ENCODE measurements around the gene TMEM45B. TPM values are rescaled to one million over a fixed set of nuclear protein-coding genes. Genes with fewer than 3 reads are reported as not detected.
"Not testable (repeated sequence)": the region's sequence is repeated elsewhere in the genome, so short reads cannot be mapped to it uniquely, and the experiment has no call there.

Gene TMEM45B
- total RNA-seq, 1 donor from 2014 or later: 0.37 TPM

GRCh38 chr11:129817534-129818051 lies 1.9 kb downstream of the TMEM45B start:
- Mint-ChIP-seq H3K27me3 (ENCODE audit: unreplicated experiment) (peaks cover 2% of the 10 kb centered on the region), H3K36me3 (ENCODE audit: unreplicated experiment) (no peaks in the 10 kb centered on the region), H3K4me1 (ENCODE audit: low read depth, unreplicated experiment) (no peaks in the 10 kb centered on the region), H3K27ac (ENCODE audit: unreplicated experiment) (no peak overlapping the region), H3K9me3 (ENCODE audit: unreplicated experiment) (no peaks in the 10 kb centered on the region), H3K4me3 (ENCODE audit: unreplicated experiment) (no peak overlapping the region)
- TF ChIP-seq CTCF (IDR thresholded peaks at IDR 0.05; ENCODE audit: partially characterized antibody, unreplicated experiment): no peak
- no peak for DNase-seq

- not testable (repeated sequence) for H3K27me3 Mint-ChIP-seq (ENCODE audit: unreplicated experiment); DNase-seq; H3K4me1 Mint-ChIP-seq (ENCODE audit: low read depth, unreplicated experiment); H3K36me3 Mint-ChIP-seq (ENCODE audit: unreplicated experiment); H3K4me3 Mint-ChIP-seq (ENCODE audit: unreplicated experiment); H3K27ac Mint-ChIP-seq (ENCODE audit: unreplicated experiment); H3K9me3 Mint-ChIP-seq (ENCODE audit: unreplicated experiment)
Observed at GRCh38 chr11:129818236-129818635, 2.6 kb downstream of the TMEM45B start.

- Mint-ChIP-seq H3K4me1 (ENCODE audit: low read depth, unreplicated experiment) (no peaks in the 10 kb centered on the region), H3K9me3 (ENCODE audit: unreplicated experiment) (no peaks in the 10 kb centered on the region), H3K4me3 (ENCODE audit: unreplicated experiment) (no peak overlapping the region), H3K36me3 (ENCODE audit: unreplicated experiment) (no peaks in the 10 kb centered on the region), H3K27ac (ENCODE audit: unreplicated experiment) (no peak overlapping the region), H3K27me3 (ENCODE audit: unreplicated experiment) (peaks cover 2% of the 10 kb centered on the region)
- no peak for DNase-seq
- TF ChIP-seq CTCF (IDR thresholded peaks at IDR 0.05; ENCODE audit: partially characterized antibody, unreplicated experiment): no peak
Observed at GRCh38 chr11:129819237-129819636, 3.6 kb downstream of the TMEM45B start.

GRCh38 chr11:129820228-129820627 lies 4.6 kb downstream of the TMEM45B start:
- not testable (repeated sequence) for H3K36me3 Mint-ChIP-seq (ENCODE audit: unreplicated experiment); H3K9me3 Mint-ChIP-seq (ENCODE audit: unreplicated experiment); DNase-seq; H3K4me1 Mint-ChIP-seq (ENCODE audit: low read depth, unreplicated experiment); H3K27me3 Mint-ChIP-seq (ENCODE audit: unreplicated experiment); H3K27ac Mint-ChIP-seq (ENCODE audit: unreplicated experiment); H3K4me3 Mint-ChIP-seq (ENCODE audit: unreplicated experiment)

GRCh38 chr11:129823281-129823680 lies 7.6 kb downstream of the TMEM45B start:
- not testable (repeated sequence) for H3K4me3 Mint-ChIP-seq (ENCODE audit: unreplicated experiment); H3K36me3 Mint-ChIP-seq (ENCODE audit: unreplicated experiment); H3K27ac Mint-ChIP-seq (ENCODE audit: unreplicated experiment); H3K27me3 Mint-ChIP-seq (ENCODE audit: unreplicated experiment); H3K4me1 Mint-ChIP-seq (ENCODE audit: low read depth, unreplicated experiment); DNase-seq; H3K9me3 Mint-ChIP-seq (ENCODE audit: unreplicated experiment)

- H3K4me1 Mint-ChIP-seq (ENCODE audit: low read depth, unreplicated experiment): not testable (repeated sequence)
Observed at GRCh38 chr11:129823799-129824198, 8.2 kb downstream of the TMEM45B start.

GRCh38 chr11:129825380-129825779 lies 9.7 kb downstream of the TMEM45B start:
- no peaks in the 10 kb centered on the region for H3K27me3 Mint-ChIP-seq (ENCODE audit: unreplicated experiment)
- H3K9me3 Mint-ChIP-seq (ENCODE audit: unreplicated experiment): no peaks in the 10 kb centered on the region
- no peaks in the 10 kb centered on the region for H3K4me1 Mint-ChIP-seq (ENCODE audit: low read depth, unreplicated experiment)
- H3K4me3 Mint-ChIP-seq (ENCODE audit: unreplicated experiment): no peak overlapping the region
- no peaks in the 10 kb centered on the region for H3K36me3 Mint-ChIP-seq (ENCODE audit: unreplicated experiment)
- no peak for TF ChIP-seq CTCF (IDR thresholded peaks at IDR 0.05; ENCODE audit: partially characterized antibody, unreplicated experiment)
- DNase-seq: no peak
- no peak overlapping the region for H3K27ac Mint-ChIP-seq (ENCODE audit: unreplicated experiment)

More at GRCh38 chr11:129823799-129824198, 8.2 kb downstream of the TMEM45B start:
- not testable (repeated sequence) for H3K4me3 Mint-ChIP-seq (ENCODE audit: unreplicated experiment); DNase-seq; H3K27ac Mint-ChIP-seq (ENCODE audit: unreplicated experiment); H3K9me3 Mint-ChIP-seq (ENCODE audit: unreplicated experiment); H3K27me3 Mint-ChIP-seq (ENCODE audit: unreplicated experiment); H3K36me3 Mint-ChIP-seq (ENCODE audit: unreplicated experiment)

Data from glutamatergic neuron (in vitro differentiated cells).